Psoas muscle (tissue), 8 donors: Measurements from ENCODE around the gene OBSCN. TPM values are rescaled to one million over a fixed set of nuclear protein-coding genes. Genes with fewer than 3 reads are reported as not detected.

Experiments
- ATAC-seq, 4 donors: fragments of 200-7000 bp; cut with Tn5 transposase; one replicate each; pipeline ENCODE4 v1.9.1; 2020; ENCODE audit warnings: moderate library complexity in 3 of 4, mild to moderate bottlenecking in 2 of 4
- DNase-seq, 2 donors: peaks; one replicate each; pipeline ENCODE4 v3.0.0-alpha.2; 2020
- H3K27ac ChIP-seq: fragments of 200-600 bp; one replicate; pipeline ENCODE4 v1.8.0; 2022
- H3K27me3 ChIP-seq, 3 donors: fragments of 200-600 bp in 1 of 3; one replicate each; pipeline versions ENCODE4 v1.6.1 to v1.8.0; 2013 to 2022; ENCODE audit warnings: low read length in 2 of 3, mild to moderate bottlenecking in 2 of 3, moderate library complexity in 1 of 3; ENCODE audit not compliant: insufficient read depth in 3 of 3
- H3K36me3 ChIP-seq, 2 donors: fragments of 200-600 bp in 1 of 2; one replicate each; pipeline versions ENCODE4 v1.6.1 to v1.8.0; 2013 to 2022; ENCODE audit warnings: low read depth in 1 of 2, mild to moderate bottlenecking in 1 of 2, moderate library complexity in 1 of 2; ENCODE audit not compliant: insufficient read depth in 1 of 2
- H3K4me1 ChIP-seq: fragments of 200-600 bp; one replicate; pipeline ENCODE4 v1.8.0; 2022
- H3K4me3 ChIP-seq: fragments of 200-600 bp; one replicate; pipeline ENCODE4 v1.8.0; 2022; ENCODE audit warnings: mild to moderate bottlenecking
- H3K9me3 ChIP-seq: fragments of 200-600 bp; one replicate; pipeline ENCODE4 v1.8.0; 2022
- WGBS, 3 donors: extraction: QIAGEN DNeasy Blood & Tissue Kit; methylation state at CpG; one replicate each; pipeline versions ENCODE4 v1.1.6 to v1.1.7; 2013; 5-methylcytosine and 5-hydroxymethylcytosine counted together
- intact Hi-C, 2 donors: fragments of 100-400 bp; cut with DNase I; formaldehyde crosslinking; loops; one replicate each; pipeline versions ENCODE4 v1.11.0 to v1.14.2; 2022
- polyA plus RNA-seq, 3 donors: library from polyadenylated mRNA; stranded (reverse); fragments of 200-250 nt; gene quantifications; one replicate each; pipeline ENCODE4 v1.2.3, GENCODE V29; 2013
- total RNA-seq, 4 donors: library from RNA; stranded (reverse); fragmentation: NEBNext Ultra II Directional in 2 of 4; extraction: Animal tissue kit (Norgen Biotek cat#: 25700) in 2 of 4; gene quantifications; one replicate each; pipeline versions ENCODE4 v1.2.1 to v1.2.4, GENCODE V29; 2021 to 2023
- TF ChIP-seq, protein P1 (sequence below): fragments of 200-600 bp; IDR thresholded peaks from one replicate; pipeline ENCODE4 v1.8.0; 2022; ENCODE audit warnings: antibody characterized with exemption
- donor health status: healthy with polysubstance abuse.
- donor health status: DM: no; HTN: no; CAD: no; lungs with moderate emphysema.
- donor health status: Bipolar disorder and iron deficiency.
- donor health status: healthy.
- donor health status: DM: yes; HTN: yes; CAD: no.
- donor health status: DM: no; HTN: no; CAD: no.
- donor health status: DM: no; HTN: no; CAD: no.
- donor health status: DM: yes; HTN: yes; CAD: no.

OBSCN gene
- total and polyA plus RNA-seq, 7 donors = 397 to 1,869 (median 1,061) TPM

DNA sequence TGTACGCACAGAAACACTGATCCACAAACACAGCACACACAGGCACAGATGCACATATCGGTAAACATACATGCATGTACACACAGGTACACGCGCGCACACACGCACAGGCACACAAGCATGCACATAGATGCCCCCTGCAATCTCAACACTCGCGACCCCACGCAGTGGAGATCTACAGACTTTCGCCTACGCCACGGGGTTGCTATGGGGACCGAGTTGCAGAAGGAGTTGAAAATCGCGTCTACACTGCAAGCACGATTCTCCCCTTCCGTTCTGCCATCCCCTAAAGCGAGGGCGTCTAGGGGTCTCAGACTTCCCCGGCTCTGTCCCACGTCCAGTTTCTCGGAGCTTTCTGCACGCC lies 208.0 kb downstream of the OBSCN start:
- Histone ChIP-seq H3K27ac (no peak overlapping the region), H3K4me3 (peak overlapping the region; percentile 55), H3K4me1 (peaks cover 5% of the 10 kb centered on the region), H3K36me3 (no peaks in the 10 kb centered on the region), H3K27me3 (peaks cover 0 to 35% (median 13%) of the 10 kb centered on the region in 3 donors), H3K9me3 (no peaks in the 10 kb centered on the region)
- intact Hi-C loops = no loop called here
- TF ChIP-seq, protein P1, sequence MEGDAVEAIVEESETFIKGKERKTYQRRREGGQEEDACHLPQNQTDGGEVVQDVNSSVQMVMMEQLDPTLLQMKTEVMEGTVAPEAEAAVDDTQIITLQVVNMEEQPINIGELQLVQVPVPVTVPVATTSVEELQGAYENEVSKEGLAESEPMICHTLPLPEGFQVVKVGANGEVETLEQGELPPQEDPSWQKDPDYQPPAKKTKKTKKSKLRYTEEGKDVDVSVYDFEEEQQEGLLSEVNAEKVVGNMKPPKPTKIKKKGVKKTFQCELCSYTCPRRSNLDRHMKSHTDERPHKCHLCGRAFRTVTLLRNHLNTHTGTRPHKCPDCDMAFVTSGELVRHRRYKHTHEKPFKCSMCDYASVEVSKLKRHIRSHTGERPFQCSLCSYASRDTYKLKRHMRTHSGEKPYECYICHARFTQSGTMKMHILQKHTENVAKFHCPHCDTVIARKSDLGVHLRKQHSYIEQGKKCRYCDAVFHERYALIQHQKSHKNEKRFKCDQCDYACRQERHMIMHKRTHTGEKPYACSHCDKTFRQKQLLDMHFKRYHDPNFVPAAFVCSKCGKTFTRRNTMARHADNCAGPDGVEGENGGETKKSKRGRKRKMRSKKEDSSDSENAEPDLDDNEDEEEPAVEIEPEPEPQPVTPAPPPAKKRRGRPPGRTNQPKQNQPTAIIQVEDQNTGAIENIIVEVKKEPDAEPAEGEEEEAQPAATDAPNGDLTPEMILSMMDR = no peak
- WGBS, 3 donors = 17 to 27% (median 22%) methylated on average over 23 of the region's 23 CpGs
- DNase-seq = no peak
- peak in 3 of 4 donors; percentile 2 to 16 (median 4) for ATAC-seq

DNA sequence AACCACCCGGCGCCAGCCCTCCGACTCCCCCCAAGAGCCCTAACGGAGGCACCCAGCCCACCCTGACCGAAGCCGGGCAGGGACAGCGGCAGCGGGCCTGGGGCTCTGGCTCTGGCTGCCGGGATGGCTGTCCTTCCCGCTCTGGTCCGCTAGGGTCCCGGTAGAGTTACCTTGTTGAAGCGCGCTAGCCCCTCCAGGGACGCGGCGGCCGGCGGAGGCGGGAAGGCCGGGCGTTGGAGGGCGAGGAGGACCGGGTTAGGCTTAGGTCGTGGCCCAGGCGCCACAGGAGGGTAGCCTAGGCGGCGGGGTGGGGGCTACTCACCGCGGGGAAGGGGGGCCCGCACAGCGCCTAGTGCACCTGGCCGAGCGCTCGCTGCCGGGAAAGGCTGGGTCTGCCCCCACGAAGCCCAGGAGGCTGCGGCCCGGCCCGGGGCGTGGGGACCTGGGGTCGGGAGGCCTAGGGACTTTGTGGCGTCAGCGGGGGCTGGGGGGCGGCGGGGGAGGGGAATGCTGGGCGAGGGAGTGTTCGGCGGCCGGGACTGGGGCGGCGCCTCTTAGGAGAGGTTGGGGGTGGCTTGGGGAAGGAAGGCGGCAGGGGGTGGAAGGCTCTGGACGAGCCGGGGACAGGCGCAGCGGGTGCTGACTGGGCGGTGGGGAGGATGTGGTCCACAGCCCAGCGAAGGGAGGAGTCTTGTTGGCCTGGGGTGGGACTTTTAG lies 208.5 kb downstream of the OBSCN start, which contains the start of gene TRIM17:
Gene TRIM17, minus strand, starts transcription at position 645 of the 717 bp plus-strand sequence. CDS start 1,789 bp downstream, outside the sequence.
- Histone ChIP-seq H3K36me3 (no peaks in the 10 kb centered on the region), H3K4me1 (peaks cover 5% of the 10 kb centered on the region), H3K27me3 (peaks cover 0 to 35% (median 13%) of the 10 kb centered on the region in 3 donors), H3K9me3 (no peaks in the 10 kb centered on the region), H3K4me3 (peak within 1 kb of the TSS; percentile 55), H3K27ac (no peak within 1 kb of the TSS)
- WGBS, 3 donors = 1 to 2% (median 1%) methylated on average over 39 to 59 of the region's 59 CpGs
- peak; percentile 33 to 67 (median 49) for ATAC-seq
- intact Hi-C loops = no loop called here
- no peak for DNase-seq
- TF ChIP-seq, protein P1 = no peak

DNA sequence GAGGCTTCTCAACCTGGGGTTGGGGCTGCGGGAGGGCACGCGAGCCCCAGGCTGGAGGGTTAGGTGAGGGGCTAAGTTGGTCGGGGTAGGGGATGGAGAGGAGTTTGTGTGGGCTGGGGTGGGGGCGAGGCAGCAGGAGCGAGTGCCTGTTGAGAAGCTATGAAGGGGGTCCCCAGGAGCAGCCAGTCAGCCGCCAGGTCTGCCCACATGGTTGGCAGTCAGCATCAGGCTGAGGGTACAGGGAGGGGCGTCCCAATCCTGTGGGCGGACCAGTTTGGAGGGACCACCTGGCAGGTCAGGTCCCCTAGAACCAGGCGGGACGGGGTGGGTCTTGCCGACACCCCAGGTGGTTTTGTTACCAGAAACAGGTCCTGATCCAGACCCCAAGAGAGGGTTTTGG lies 209.2 kb downstream of the OBSCN start:
- ATAC-seq = peak in 2 of 4 donors; percentile 2 to 5

DNA sequence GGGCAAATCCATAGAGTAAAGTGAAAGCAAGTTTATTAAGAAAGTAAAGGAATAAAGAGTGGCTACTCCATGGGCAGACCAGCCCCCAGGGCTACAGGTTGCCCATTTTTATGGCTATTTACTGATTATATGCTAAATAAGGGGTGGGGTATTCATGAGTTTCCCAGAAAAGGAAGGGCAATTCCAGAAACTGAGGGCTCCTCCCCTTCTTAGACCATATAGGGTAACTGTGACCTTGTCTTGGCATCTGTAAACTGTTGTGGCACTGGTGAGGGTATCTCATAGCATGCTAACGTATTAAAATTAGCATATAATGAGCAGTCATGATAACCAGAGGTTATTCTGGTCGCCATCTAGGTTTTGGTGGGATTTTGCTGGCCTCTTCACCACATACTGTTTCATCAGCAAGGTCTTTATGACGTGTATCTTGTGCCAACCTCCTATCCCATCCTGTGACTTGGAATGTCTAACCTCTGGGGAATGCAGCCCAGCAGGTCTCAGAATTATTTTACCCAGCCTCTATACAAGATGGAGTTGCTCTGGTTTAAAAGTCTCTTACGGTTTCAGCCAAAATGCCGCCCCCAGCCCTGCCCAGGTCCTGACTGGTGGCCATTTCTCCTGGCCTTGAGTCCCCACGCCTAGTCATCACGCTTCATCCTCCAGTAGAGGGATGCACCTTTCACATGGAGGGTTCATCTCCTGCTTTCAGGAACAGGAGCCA lies 209.8 kb downstream of the OBSCN start:
- whole genome bisulfite sequencing, 3 donors = 78 to 85% (median 83%) methylated on average over 7 of the region's 7 CpGs
- TF ChIP-seq, protein P1 = no peak
- peaks cover 5% of the 10 kb centered on the region for H3K4me1 ChIP-seq
- DNase-seq (no peak), ATAC-seq (no peak)
- H3K36me3 ChIP-seq = no peaks in the 10 kb centered on the region
- H3K4me3 ChIP-seq = no peak overlapping the region
- H3K27ac ChIP-seq = no peak overlapping the region
- intact Hi-C loops = no loop called here
- no peaks in the 10 kb centered on the region for H3K9me3 ChIP-seq
- peaks cover 0 to 35% (median 13%) of the 10 kb centered on the region in 3 donors for H3K27me3 ChIP-seq

More for the DNA sequence above, 209.2 kb downstream of the OBSCN start:
- TF ChIP-seq, protein P1 = no peak
- Histone ChIP-seq H3K9me3 (no peaks in the 10 kb centered on the region), H3K36me3 (no peaks in the 10 kb centered on the region), H3K4me1 (peaks cover 5% of the 10 kb centered on the region), H3K4me3 (no peak overlapping the region), H3K27me3 (peaks cover 0 to 35% (median 13%) of the 10 kb centered on the region in 3 donors), H3K27ac (no peak overlapping the region)
- intact Hi-C loops = no loop called here
- no peak for DNase-seq
- 18 to 28% (median 26%) methylated on average over 11 to 12 of the region's 12 CpGs for WGBS, 3 donors
